HG03520 (cell line): ENCODE results near the gene PRICKLE3.
A peak's percentile ranks its signal among the peaks of the same experiment; 100 is the strongest.
"Not testable (repeated sequence)": the region's sequence is repeated elsewhere in the genome, so short reads cannot be mapped to it uniquely, and the experiment has no call there.

Source experiments
- ATAC-seq: cut with Tn5 transposase; IDR thresholded peaks from one replicate; pipeline ENCODE4 v1.9.1; 2021; ENCODE audit warnings: mild to moderate bottlenecking, moderate library complexity; ENCODE audit not compliant: unreplicated experiment

Gene PRICKLE3

GRCh38 chrX:49183701-49184281, 2.4 kb downstream of the PRICKLE3 start:
- no peak for ATAC-seq

- ATAC-seq, result no peak
Measured at GRCh38 chrX:49179358-49179757, 6.8 kb downstream of the PRICKLE3 start.

GRCh38 chrX:49178537-49178936, 7.6 kb downstream of the PRICKLE3 start:
- no peak for ATAC-seq

- no peak for ATAC-seq
Measured at GRCh38 chrX:49177873-49178480, 8.2 kb downstream of the PRICKLE3 start.

- no peak for ATAC-seq
Measured at GRCh38 chrX:49177338-49177833, 8.8 kb downstream of the PRICKLE3 start.

- no peak for ATAC-seq
Measured at GRCh38 chrX:49176421-49177326, 9.5 kb downstream of the PRICKLE3 start.

- ATAC-seq, result no peak
Measured at GRCh38 chrX:49175435-49176274, 10.5 kb downstream of the PRICKLE3 start.

- no peak for ATAC-seq
Measured at GRCh38 chrX:49174723-49175122, 11.4 kb downstream of the PRICKLE3 start.

- not testable (repeated sequence) for ATAC-seq
Measured at GRCh38 chrX:49173544-49173943, 12.6 kb downstream of the PRICKLE3 start.

- peak; percentile 62 for ATAC-seq
Measured at GRCh38 chrX:49172280-49172780, 13.8 kb downstream of the PRICKLE3 start.

- peak; percentile 38 for ATAC-seq
Measured at GRCh38 chrX:49171752-49172279, 14.4 kb downstream of the PRICKLE3 start, which contains the start of gene PLP2. TSS of gene PLP2 (plus strand) at chrX:49171898. CDS start at chrX:49172001, 103 bp downstream.

GRCh38 chrX:49167740-49168108, 18.4 kb downstream of the PRICKLE3 start:
- no peak for ATAC-seq

- ATAC-seq, result no peak
Measured at GRCh38 chrX:49166914-49167739, 19.0 kb downstream of the PRICKLE3 start.

GRCh38 chrX:49165901-49166881, 20.0 kb downstream of the PRICKLE3 start:
- ATAC-seq, result peak; percentile 34

GRCh38 chrX:49164589-49165360, 21.4 kb downstream of the PRICKLE3 start:
- ATAC-seq, result no peak

GRCh38 chrX:49163555-49164419, 22.4 kb downstream of the PRICKLE3 start:
- ATAC-seq, result peak; percentile 57
